PFSK-1 (cell line): ENCODE data around the gene TANGO2.

Source experiments
- FOXP2 ChIP-seq: optimal IDR thresholded peaks from 2 replicates; pipeline ENCODE3; 2011; ENCODE audit warnings: borderline replicate concordance, control low read depth, inconsistent platforms; ENCODE audit not compliant: insufficient read depth; ENCODE audit errors: extremely low read length, extremely low read depth
- POLR2AphosphoS5 ChIP-seq: IDR thresholded peaks from 2 replicates; pipeline ENCODE4 v1.6.1; 2012; ENCODE audit warnings: low read depth, mild to moderate bottlenecking, control low read depth, low read length, moderate library complexity
- REST ChIP-seq, 2 experiments: IDR thresholded peaks; 2 replicates each; pipeline versions ENCODE4 v1.6.1 to v1.8.0; 2011 to 2012; ENCODE audit warnings: low read depth in 2 of 2, low read length in 2 of 2, control low read depth in 1 of 2, inconsistent platforms in 1 of 2, mild to moderate bottlenecking in 1 of 2, moderate library complexity in 1 of 2; ENCODE audit not compliant: insufficient read depth in 1 of 2
- SIN3A ChIP-seq: IDR thresholded peaks from 2 replicates; pipeline ENCODE4 v1.6.1; 2012; ENCODE audit warnings: mild to moderate bottlenecking, low read length, moderate library complexity, borderline replicate concordance; ENCODE audit not compliant: insufficient read depth
- TAF1 ChIP-seq: IDR thresholded peaks from 2 replicates; pipeline ENCODE4 v1.6.1; 2012; ENCODE audit warnings: low read length, control low read depth, borderline replicate concordance; ENCODE audit not compliant: insufficient read depth

Gene TANGO2

DNA sequence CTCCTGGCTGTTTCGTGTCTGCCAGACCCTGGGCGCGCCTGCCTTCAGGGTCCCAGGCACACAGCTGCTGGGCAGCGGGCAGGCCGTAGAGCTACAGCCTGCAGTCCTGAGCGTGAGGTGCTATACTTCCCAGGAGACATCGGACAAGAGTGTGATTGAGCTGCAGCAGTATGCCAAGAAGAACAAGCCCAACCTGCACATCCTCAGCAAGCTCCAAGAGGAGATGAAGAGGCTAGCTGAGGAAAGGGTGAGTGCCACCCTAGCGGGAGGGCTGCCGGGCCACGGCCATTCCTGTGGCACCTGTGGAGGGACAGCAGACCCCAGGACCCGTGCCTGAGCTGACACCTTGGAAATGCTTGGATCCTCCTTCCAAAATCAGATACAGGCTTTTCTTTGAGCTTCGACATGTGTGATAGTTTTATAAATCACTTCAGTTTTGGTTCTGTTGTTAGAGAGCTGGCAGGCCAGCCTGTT is 87.9 kb downstream of the TANGO2 start:
- no peak for TF ChIP-seq POLR2AphosphoS5
- TF ChIP-seq TAF1: no peak
- TF ChIP-seq FOXP2: no peak
- no peak for TF ChIP-seq REST (IDR thresholded peaks at IDR 0.05; ENCODE audit: insufficient read depth in 1 of 2, low read depth in 2 of 2, low read length in 2 of 2)
- no peak for TF ChIP-seq SIN3A

DNA sequence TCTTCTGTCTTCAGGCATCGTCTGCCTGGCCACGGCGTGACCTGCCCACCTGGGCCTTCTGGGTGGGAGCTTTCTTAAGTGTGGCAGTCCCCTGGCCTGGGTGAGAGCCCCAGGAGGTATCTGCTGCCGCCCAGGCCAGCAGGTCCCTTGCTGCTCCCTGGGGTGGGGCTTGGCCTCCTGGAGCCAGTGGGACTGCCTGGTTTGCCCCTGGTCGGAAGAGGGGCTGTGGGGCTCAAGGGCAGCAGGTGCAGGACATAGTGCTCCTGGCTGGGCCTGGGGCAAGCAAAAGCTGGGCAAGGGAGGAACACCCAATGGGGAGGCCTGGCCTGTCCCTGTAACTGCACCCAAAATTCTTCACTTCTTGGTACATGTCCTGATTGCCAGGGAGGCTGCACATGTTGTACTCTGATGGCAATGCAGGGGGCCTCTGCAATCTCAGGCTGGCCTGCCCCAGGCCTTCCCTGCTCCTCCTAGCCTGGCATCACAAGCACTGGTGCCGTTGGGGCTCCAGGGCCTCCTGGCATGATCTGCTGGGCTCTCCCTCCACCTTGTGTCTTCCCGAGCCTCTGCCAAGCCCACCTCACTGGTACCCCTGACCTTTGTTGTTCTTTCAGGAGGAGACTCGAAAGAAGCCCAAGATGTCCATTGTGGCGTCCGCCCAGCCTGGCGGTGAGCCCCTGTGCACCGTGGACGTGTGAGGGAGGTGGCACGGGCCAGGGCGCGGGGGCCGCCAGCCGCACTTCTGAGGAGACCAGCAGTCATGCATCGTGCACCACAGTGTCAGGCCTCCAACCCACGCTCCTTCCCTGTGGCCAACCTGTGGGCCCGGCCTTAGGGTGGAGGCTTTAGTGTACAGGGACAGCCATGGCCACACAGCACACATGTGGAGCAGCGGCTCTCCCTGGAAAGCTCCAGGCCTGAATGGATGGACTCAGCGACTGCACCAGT is 88.8 kb downstream of the TANGO2 start:
- no peak for TF ChIP-seq TAF1
- TF ChIP-seq SIN3A: no peak
- TF ChIP-seq POLR2AphosphoS5: no peak
- TF ChIP-seq REST (IDR thresholded peaks at IDR 0.05; ENCODE audit: insufficient read depth in 1 of 2, low read depth in 2 of 2, low read length in 2 of 2): no peak
- TF ChIP-seq FOXP2: peak; percentile 12

GRCh38 chr22:20110359-20110985 is 89.6 kb downstream of the TANGO2 start:
- TF ChIP-seq TAF1 (no peak), SIN3A (no peak), POLR2AphosphoS5 (0 out of 2 replicates have a peak, but pooled peaks have one; percentile 42), FOXP2 (no peak)

- TF ChIP-seq FOXP2 (peak; percentile 29), REST (IDR thresholded peaks at IDR 0.05; ENCODE audit: insufficient read depth in 1 of 2, low read depth in 2 of 2, low read length in 2 of 2) (no peak)
Measured at GRCh38 chr22:20111045-20111688, 90.3 kb downstream of the TANGO2 start.
